OCI-LY7 (cell line): ENCODE data around the gene PRDM2. TPM values are rescaled to one million over a fixed set of nuclear protein-coding genes. Genes with fewer than 3 reads are reported as not detected.

Experiments
- BruUV-seq: library from RNA; stranded (reverse); fragments of 400-500 nt; replicated peaks from 2 replicates; lab custom pipeline; 2021; lab: Mats Ljungman, UMichigan
- CTCF ChIA-PET: fragments of 300-600 bp; sonication (Branson Sonifier 250); formaldehyde crosslinking; loops from one replicate; lab custom pipeline; 2022; ENCODE audit warnings: antibody characterized with exemption; ENCODE audit not compliant: unreplicated experiment; lab: Charles Lee
- POLR2A ChIA-PET: fragments of 300-600 bp; sonication (Branson Sonifier 250); formaldehyde crosslinking; loops from one replicate; lab custom pipeline; 2022; ENCODE audit warnings: antibody characterized with exemption; lab: Charles Lee
- DNase-seq: peaks from one replicate; pipeline ENCODE4 v3.0.0-alpha.2; 2015; ENCODE audit warnings: low spot score
- H2AFZ ChIP-seq: fragments of 200-600 bp; sonication (generic), shearing (Covaris generic); 2 replicates; pipeline ENCODE4 v1.6.1; 2014; ENCODE audit warnings: mild to moderate bottlenecking, antibody characterized with exemption, low read length, moderate library complexity
- H3K27ac ChIP-seq: fragments of 200-600 bp; sonication (generic); 2 replicates; pipeline ENCODE4 v1.5.1; 2014; ENCODE audit warnings: mixed run types, low read depth, mild to moderate bottlenecking, moderate library complexity, low read length, inconsistent platforms; ENCODE audit not compliant: poor library complexity, severe bottlenecking
- H3K36me3 ChIP-seq: fragments of 200-600 bp; sonication (generic); 2 replicates; pipeline ENCODE4 v1.6.1; 2014; ENCODE audit warnings: mild to moderate bottlenecking, antibody characterized with exemption, low read length, moderate library complexity, mixed read lengths; ENCODE audit not compliant: insufficient read depth
- H3K4me1 ChIP-seq: fragments of 200-600 bp; sonication (generic); 2 replicates; pipeline ENCODE4 v1.5.1; 2014; ENCODE audit warnings: mild to moderate bottlenecking, low read length; ENCODE audit not compliant: insufficient read depth, poor library complexity, severe bottlenecking
- H3K4me2 ChIP-seq: fragments of 200-600 bp; sonication (generic); 2 replicates; pipeline ENCODE4 v1.6.1; 2014; ENCODE audit warnings: mild to moderate bottlenecking, low read length
- H3K4me3 ChIP-seq: fragments of 200-600 bp; sonication (generic); 2 replicates; pipeline ENCODE4 v1.5.1; 2014; ENCODE audit warnings: mild to moderate bottlenecking, low read depth, low read length; ENCODE audit not compliant: poor library complexity, severe bottlenecking
- H3K79me2 ChIP-seq: fragments of 200-600 bp; sonication (generic); 2 replicates; pipeline ENCODE4 v1.6.1; 2016; ENCODE audit warnings: low read depth, mild to moderate bottlenecking, low read length, moderate library complexity, mixed read lengths; ENCODE audit not compliant: insufficient read depth
- H3K9me2 ChIP-seq: fragments of 200-600 bp; sonication (generic); 2 replicates; pipeline ENCODE4 v1.6.1; 2016; ENCODE audit warnings: mild to moderate bottlenecking, low read length, mixed read lengths; ENCODE audit not compliant: insufficient read depth
- H3K9me3 ChIP-seq: fragments of 200-600 bp; sonication (generic); 2 replicates; pipeline ENCODE4 v1.6.1; 2014; ENCODE audit warnings: mild to moderate bottlenecking, mixed run types, low read length, mixed read lengths
- H4K20me1 ChIP-seq: fragments of 200-600 bp; sonication (generic); 2 replicates; pipeline ENCODE4 v1.6.1; 2014; ENCODE audit warnings: mild to moderate bottlenecking, antibody characterized with exemption, low read length, moderate library complexity, mixed read lengths; ENCODE audit not compliant: insufficient read depth
- EZH2phosphoT487 ChIP-seq: fragments of 200-600 bp; sonication (generic); IDR thresholded peaks from 2 replicates; pipeline ENCODE4 v1.6.1; 2018; ENCODE audit warnings: low read depth, borderline replicate concordance, mild to moderate bottlenecking, mixed run types, antibody characterized with exemption, low read length, moderate library complexity, mixed read lengths
- intact Hi-C: fragments of 100-400 bp; cut with micrococcal nuclease; formaldehyde crosslinking; loops from one replicate; pipeline ENCODE4 v1.10.0; 2022; ENCODE audit not compliant: unreplicated experiment
- total RNA-seq, 2 experiments: library from RNA; depleted of rRNA in 1 of 2; stranded (reverse); fragments of >200 nt in 1 of 2; shearing (Covaris generic) in 1 of 2; gene quantifications; 2 replicates each; pipeline ENCODE4 v1.2.3, GENCODE V29; 2014 to 2022
- TF ChIP-seq, protein P1 (sequence below): fragments of 200-600 bp; sonication (generic); conservative IDR thresholded peaks from 2 replicates; pipeline ENCODE4 v1.5.1; 2014; ENCODE audit warnings: mild to moderate bottlenecking, antibody characterized with exemption, low read length, moderate library complexity, mixed read lengths

PRDM2 gene
- total RNA-seq, 2 experiments from 2014 or later = 38.7 to 98.2 TPM

DNA sequence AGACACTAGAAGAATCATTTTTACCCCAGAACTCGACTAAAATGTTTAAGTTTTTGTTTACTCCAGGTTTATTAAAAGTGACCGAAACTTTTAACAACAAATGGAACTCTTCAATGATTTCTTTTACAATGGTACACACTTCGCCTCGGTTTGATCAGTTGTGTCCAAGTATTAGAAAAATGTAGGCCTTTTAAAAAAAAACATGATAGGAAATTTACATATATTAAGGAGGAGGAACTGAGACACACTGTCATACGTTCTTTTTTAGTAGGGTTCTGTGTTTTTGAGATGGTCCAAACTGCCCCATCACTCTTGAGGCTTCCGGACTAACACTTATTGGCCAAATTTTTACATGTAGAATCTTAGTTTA is 1.3 kb downstream of the PRDM2 start:
- 0 out of 2 replicates have a peak, but pooled peaks cover 10% of the 10 kb centered on the region for H4K20me1 ChIP-seq
- peaks cover 3% of the 10 kb centered on the region; the same call in 1 of the 2 replicates for H3K9me3 ChIP-seq
- peak overlapping the region; percentile 72; the same call in 1 of the 2 replicates for H2AFZ ChIP-seq
- H3K4me2 ChIP-seq = peak overlapping the region; percentile 77
- H3K4me3 ChIP-seq = peak overlapping the region; percentile 84
- H3K4me1 ChIP-seq = peaks cover 50% of the 10 kb centered on the region
- peak; percentile 71 for DNase-seq
- ChIA-PET CTCF (no interaction called here), POLR2A (interaction anchor here (0.6 to 5.0 kb wide), 9 partner anchors 13 to 57 kb away, joined by 3 to 46 read pairs (median 8); no protein-coding TSS in a partner anchor)
- peaks cover 6% of the 10 kb centered on the region for H3K36me3 ChIP-seq
- H3K9me2 ChIP-seq = no peaks in the 10 kb centered on the region
- intact Hi-C loops = loop anchor here (2.0 kb wide), 1 partner anchor 34 kb away; no protein-coding TSS in a partner anchor
- peak overlapping the region; percentile 91 for H3K27ac ChIP-seq
- BruUV-seq = no TSS peak
- TF ChIP-seq EZH2phosphoT487 = no peak
- TF ChIP-seq, protein P1, sequence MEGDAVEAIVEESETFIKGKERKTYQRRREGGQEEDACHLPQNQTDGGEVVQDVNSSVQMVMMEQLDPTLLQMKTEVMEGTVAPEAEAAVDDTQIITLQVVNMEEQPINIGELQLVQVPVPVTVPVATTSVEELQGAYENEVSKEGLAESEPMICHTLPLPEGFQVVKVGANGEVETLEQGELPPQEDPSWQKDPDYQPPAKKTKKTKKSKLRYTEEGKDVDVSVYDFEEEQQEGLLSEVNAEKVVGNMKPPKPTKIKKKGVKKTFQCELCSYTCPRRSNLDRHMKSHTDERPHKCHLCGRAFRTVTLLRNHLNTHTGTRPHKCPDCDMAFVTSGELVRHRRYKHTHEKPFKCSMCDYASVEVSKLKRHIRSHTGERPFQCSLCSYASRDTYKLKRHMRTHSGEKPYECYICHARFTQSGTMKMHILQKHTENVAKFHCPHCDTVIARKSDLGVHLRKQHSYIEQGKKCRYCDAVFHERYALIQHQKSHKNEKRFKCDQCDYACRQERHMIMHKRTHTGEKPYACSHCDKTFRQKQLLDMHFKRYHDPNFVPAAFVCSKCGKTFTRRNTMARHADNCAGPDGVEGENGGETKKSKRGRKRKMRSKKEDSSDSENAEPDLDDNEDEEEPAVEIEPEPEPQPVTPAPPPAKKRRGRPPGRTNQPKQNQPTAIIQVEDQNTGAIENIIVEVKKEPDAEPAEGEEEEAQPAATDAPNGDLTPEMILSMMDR = no peak
- peaks cover 61% of the 10 kb centered on the region for H3K79me2 ChIP-seq

DNA sequence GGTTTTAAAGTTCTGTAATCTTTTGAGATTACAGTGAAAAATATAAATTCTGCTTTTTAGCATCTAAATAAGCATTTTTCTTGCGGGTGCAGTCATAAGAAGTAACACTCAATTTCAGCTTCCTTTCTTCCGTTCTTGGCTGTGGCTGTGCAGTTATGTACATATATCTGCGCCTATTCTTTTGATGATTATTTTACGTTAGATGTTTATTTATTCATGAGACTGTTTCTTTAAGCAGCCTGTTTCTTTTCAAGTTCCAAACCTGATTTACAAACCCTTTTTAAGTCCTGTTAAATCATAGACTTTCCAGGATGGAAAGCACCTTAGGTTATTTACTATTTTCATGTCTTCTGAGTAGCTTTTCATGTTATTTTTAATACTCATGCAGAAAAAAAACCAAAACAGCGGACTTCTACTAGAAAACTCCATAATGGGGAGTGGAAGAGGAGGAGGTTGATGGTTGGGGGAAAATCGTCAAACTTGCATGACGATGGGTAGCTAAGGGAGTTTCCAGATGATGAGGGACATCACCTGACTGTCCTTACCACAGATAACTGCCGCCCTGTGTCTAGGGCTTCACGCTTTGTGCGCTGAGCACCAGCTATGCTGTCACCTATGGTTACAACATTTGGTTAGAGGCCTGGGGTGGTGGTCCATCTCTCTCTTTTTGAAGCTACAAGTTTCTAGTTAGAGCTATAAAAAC is 2.6 kb downstream of the PRDM2 start:
- peak; percentile 81 for DNase-seq
- POLR2A ChIA-PET = interaction anchor here (0.5 to 5.0 kb wide), 8 partner anchors 8 to 48 kb away, joined by 3 to 46 read pairs (median 10); no protein-coding TSS in a partner anchor
- H3K9me2 ChIP-seq = no peaks in the 10 kb centered on the region
- H3K27ac ChIP-seq = peak overlapping the region; percentile 91
- intact Hi-C loops = loop anchor here (1.0 kb wide), 1 partner anchor 29 kb away; no protein-coding TSS in a partner anchor
- H3K36me3 ChIP-seq = peaks cover 10% of the 10 kb centered on the region
- no TSS peak for BruUV-seq
- H2AFZ ChIP-seq = no peak overlapping the region; the same call in 1 of the 2 replicates
- H3K9me3 ChIP-seq = peaks cover under 1% of the 10 kb centered on the region; the same call in 1 of the 2 replicates
- peak overlapping the region; percentile 77 for H3K4me2 ChIP-seq
- peak overlapping the region; percentile 84 for H3K4me3 ChIP-seq
- H3K79me2 ChIP-seq = peaks cover 74% of the 10 kb centered on the region
- peaks cover 14% of the 10 kb centered on the region; the same call in 1 of the 2 replicates for H4K20me1 ChIP-seq
- CTCF ChIA-PET = interaction anchor here (0.7 to 1.6 kb wide), 3 partner anchors 23 to 28 kb away, joined by 4 to 8 read pairs (median 5); no protein-coding TSS in a partner anchor
- TF ChIP-seq, protein P1 = no peak
- TF ChIP-seq EZH2phosphoT487 = no peak
- H3K4me1 ChIP-seq = peaks cover 55% of the 10 kb centered on the region
